Naive B cell (primary cell): Measurements from ENCODE around the gene IL2RA. TPM values are rescaled to one million over a fixed set of nuclear protein-coding genes. Genes with fewer than 3 reads are reported as not detected.

Experiments
- ATAC-seq, 2 donors: fragments of 150-1000 bp; cut with Tn5 transposase; 2 replicates each; pipeline ENCODE4 v1.10.0; 2021; ENCODE audit warnings: low read depth in 2 of 2, mild to moderate bottlenecking in 2 of 2, moderate library complexity in 2 of 2
- DNase-seq: peaks from one replicate; pipeline ENCODE4 v3.0.0; 2022
- H3K27ac Mint-ChIP-seq, 6 donors: one replicate each; pipeline ENCODE4 v1.8.0; 2020 to 2022; ENCODE audit warnings: mild to moderate bottlenecking in 6 of 6, mixed read lengths in 6 of 6, moderate library complexity in 5 of 6, inconsistent platforms in 2 of 6
- H3K27me3 Mint-ChIP-seq, 3 donors: one replicate each; pipeline ENCODE4 v1.8.0; 2021 to 2022; ENCODE audit warnings: mixed read lengths in 3 of 3, mild to moderate bottlenecking in 1 of 3
- H3K36me3 Mint-ChIP-seq, 2 donors: one replicate each; pipeline ENCODE4 v1.8.0; 2020 to 2022; ENCODE audit warnings: mixed read lengths in 2 of 2, inconsistent platforms in 1 of 2, mild to moderate bottlenecking in 1 of 2
- H3K4me1 Mint-ChIP-seq, 3 donors: one replicate each; pipeline ENCODE4 v1.8.0; 2020 to 2022; ENCODE audit warnings: mixed read lengths in 3 of 3, inconsistent platforms in 1 of 3, mild to moderate bottlenecking in 1 of 3, moderate library complexity in 1 of 3
- H3K4me3 Mint-ChIP-seq, 8 donors: one replicate each; pipeline ENCODE4 v1.8.0; 2020 to 2022; ENCODE audit warnings: mild to moderate bottlenecking in 8 of 8, mixed read lengths in 8 of 8, moderate library complexity in 8 of 8, inconsistent platforms in 2 of 8
- H3K9me3 Mint-ChIP-seq, 7 donors: one replicate each; pipeline ENCODE4 v1.8.0; 2020 to 2022; ENCODE audit warnings: mixed read lengths in 7 of 7, mild to moderate bottlenecking in 5 of 7, inconsistent platforms in 2 of 7, moderate library complexity in 1 of 7
- polyA plus RNA-seq, 6 donors: library from polyadenylated mRNA; unstranded; fragments of 300-500 nt; fragmentation: Illumina TruSeq; gene quantifications; one replicate each; pipeline ENCODE4 v1.2.3, GENCODE V29; 2021; ENCODE audit warnings: low read depth in 6 of 6

Gene IL2RA
- polyA plus RNA-seq, 6 donors from 2014 or later, result 1.8 to 9.2 (median 4.7) TPM

DNA sequence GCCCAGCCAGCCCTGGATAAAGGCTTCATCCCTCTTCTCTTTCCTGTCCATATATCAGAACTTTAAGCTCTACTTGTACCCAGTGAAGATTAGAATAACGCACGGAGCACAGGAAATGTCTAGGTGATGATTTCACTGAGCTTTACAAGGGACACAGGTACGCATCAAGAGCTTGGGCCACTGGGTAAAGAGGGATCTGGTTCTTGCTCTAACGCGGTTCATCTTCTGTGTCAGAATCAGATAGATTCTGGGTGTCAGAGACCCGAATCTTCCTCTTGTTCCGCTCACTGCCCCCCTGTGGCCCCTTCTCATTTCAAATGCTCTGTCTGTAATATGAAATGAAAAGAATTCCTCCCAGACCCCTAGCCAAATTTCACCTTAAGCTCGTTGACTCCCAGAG, 24.7 kb downstream of the IL2RA start:
- DNase-seq, result no peak
- H3K4me1 Mint-ChIP-seq, result peaks cover 10 to 21% (median 14%) of the 10 kb centered on the region in 3 donors
- H3K9me3 Mint-ChIP-seq, result peaks cover 0 to 3% (median 0%) of the 10 kb centered on the region in 7 donors

DNA sequence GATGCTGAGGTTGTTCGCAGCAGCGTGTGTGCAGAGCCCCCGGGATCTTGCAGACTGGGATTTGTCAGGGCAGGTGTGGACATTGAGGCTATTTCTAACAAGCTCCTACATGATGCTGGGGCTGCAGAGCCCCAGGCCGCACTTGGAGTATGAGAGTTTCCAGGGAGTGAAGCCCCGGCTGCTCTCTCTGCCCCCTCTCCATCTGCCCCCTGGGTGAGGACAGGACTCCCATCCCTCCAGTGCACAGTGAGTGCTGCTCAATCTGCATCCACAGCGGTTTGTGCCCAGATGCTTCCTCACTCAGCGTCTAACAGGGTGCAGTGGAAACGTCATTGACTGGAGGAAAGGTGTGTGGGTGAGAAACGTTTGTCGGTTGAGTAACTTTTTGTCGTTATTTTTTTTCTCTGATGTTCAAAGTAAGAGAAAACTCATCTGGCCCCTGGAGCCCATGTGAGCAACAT, 25.3 kb downstream of the IL2RA start:
- peaks cover 10 to 21% (median 14%) of the 10 kb centered on the region in 3 donors for H3K4me1 Mint-ChIP-seq
- ATAC-seq (peak; percentile 77 to 95), DNase-seq (peak; percentile 33)
- peak overlapping the region in 1 of 8 donors; percentile 40 for H3K4me3 Mint-ChIP-seq
- H3K27ac Mint-ChIP-seq, result peak overlapping the region in 3 of 6 donors; percentile 39 to 82 (median 79)
- H3K9me3 Mint-ChIP-seq, result peaks cover 0 to 3% (median 0%) of the 10 kb centered on the region in 7 donors
- H3K36me3 Mint-ChIP-seq, result peaks cover 0 to 8% of the 10 kb centered on the region in 2 donors
- H3K27me3 Mint-ChIP-seq, result no peaks in the 10 kb centered on the region

More for the DNA sequence above, 24.7 kb downstream of the IL2RA start:
- Mint-ChIP-seq H3K4me3 (no peak overlapping the region), H3K27ac (peak overlapping the region in 4 of 6 donors; percentile 7 to 82 (median 59)), H3K36me3 (peaks cover 0 to 8% of the 10 kb centered on the region in 2 donors), H3K27me3 (no peaks in the 10 kb centered on the region)
- peak in 1 of 2 donors; percentile 34 for ATAC-seq

DNA sequence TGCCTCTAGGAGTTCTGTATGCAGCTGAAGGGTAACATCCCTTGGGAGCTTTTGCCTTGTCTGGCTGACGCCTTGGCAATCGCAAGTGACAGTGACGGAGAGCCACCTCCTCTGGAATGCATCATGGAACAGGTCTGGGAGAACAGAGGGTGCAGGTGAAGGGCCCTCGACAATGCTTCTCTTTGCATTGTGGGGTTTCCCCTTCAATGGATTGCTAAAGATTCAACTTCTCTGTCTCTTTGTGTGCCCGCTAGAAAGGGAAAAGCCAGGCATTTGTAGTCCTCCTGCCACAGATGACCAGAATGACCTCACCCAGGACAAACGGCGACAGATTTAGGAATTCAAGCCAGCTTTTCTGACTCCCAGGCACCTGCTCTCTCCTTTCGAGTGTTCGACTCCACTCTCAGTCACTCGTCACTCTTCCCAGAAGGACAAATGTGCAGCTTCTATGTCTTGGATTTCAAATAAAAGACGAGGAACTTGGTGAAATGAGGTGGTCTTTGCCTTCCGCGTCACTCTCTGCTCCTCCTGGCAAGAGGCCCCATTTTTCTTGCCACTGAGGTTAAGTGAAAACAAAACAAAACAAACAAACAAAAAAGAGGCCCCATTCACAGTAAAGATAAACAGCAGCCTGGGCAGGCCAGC, 26.1 kb downstream of the IL2RA start:
- DNase-seq (no peak), ATAC-seq (no peak)
- H3K4me1 Mint-ChIP-seq, result peaks cover 10 to 21% (median 14%) of the 10 kb centered on the region in 3 donors
- H3K27ac Mint-ChIP-seq, result peak overlapping the region in 4 of 6 donors; percentile 39 to 76 (median 64)
- H3K36me3 Mint-ChIP-seq, result peaks cover 0 to 9% of the 10 kb centered on the region in 2 donors
- H3K27me3 Mint-ChIP-seq, result no peaks in the 10 kb centered on the region
- peaks cover 0 to 4% (median 0%) of the 10 kb centered on the region in 7 donors for H3K9me3 Mint-ChIP-seq
- H3K4me3 Mint-ChIP-seq, result peak overlapping the region in 1 of 8 donors; percentile 64

DNA sequence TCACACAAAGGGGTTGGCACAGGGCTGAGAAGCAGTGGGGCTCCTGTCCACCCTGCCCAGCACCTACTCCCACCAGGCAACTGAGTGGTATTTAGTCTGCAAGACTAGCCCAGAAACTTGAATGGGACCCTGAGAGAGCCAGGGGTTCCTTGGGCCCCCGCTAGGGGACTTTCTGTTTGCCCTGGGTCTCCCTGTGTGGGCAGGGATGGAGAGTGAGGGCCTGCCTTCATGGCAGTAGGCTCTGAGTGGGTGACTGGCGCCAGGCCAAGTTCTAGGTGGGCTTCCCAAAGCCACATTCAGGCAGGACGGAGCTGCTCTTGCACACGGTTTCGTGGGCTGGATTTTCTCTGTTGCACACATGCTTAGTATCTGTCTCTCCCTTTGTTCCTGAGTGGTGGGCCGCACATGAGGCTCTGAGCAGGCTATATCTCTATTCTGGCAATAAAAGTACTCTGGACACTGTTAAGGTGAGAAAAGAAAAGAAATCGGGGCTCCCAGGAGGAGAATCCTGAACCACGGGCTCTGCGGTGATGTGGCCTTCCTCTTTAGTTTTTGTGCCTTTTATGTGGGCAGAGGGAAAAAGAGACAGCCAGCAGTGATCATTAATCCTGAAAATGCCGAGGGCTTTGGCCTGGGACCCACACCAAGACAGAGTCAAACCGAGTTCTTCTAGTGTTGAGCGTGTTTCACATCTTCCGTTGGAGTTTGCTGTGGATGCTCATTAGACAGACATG, 26.9 kb downstream of the IL2RA start:
- peaks cover 10 to 21% (median 14%) of the 10 kb centered on the region in 3 donors for H3K4me1 Mint-ChIP-seq
- H3K36me3 Mint-ChIP-seq, result peaks cover 0 to 17% of the 10 kb centered on the region in 2 donors
- DNase-seq (no peak), ATAC-seq (no peak)
- H3K27ac Mint-ChIP-seq, result peak overlapping the region in 3 of 6 donors; percentile 51 to 72 (median 53)
- peaks cover 0 to 12% (median 6%) of the 10 kb centered on the region in 7 donors for H3K9me3 Mint-ChIP-seq
- no peaks in the 10 kb centered on the region for H3K27me3 Mint-ChIP-seq
- H3K4me3 Mint-ChIP-seq, result no peak overlapping the region

DNA sequence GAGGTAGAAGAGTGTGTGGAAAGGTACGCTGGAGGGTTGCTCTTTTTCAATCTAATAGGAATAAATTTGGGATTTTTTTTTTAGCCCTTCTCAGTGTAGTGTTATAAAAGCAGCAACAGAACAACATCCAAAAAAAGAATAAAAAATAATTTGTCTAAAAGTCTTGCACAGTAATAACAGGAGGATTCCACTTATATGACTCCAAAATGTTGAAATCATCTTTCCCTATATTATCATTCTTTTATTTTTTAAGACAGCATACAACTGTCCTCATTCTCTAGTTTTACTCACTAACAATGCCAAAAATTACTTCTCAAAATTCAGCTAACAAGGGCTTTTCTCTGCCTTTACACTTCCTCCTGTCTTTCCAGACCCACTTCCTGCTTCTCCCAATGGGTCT, 27.8 kb downstream of the IL2RA start:
- peaks cover 0 to 14% (median 8%) of the 10 kb centered on the region in 7 donors for H3K9me3 Mint-ChIP-seq
- H3K4me1 Mint-ChIP-seq, result peaks cover 10 to 21% (median 14%) of the 10 kb centered on the region in 3 donors
- no peak for ATAC-seq
- H3K27me3 Mint-ChIP-seq, result no peaks in the 10 kb centered on the region
- H3K4me3 Mint-ChIP-seq, result no peak overlapping the region
- DNase-seq, result no peak
- peak overlapping the region in 1 of 6 donors; percentile 53 for H3K27ac Mint-ChIP-seq
- H3K36me3 Mint-ChIP-seq, result peaks cover 0 to 22% of the 10 kb centered on the region in 2 donors

DNA sequence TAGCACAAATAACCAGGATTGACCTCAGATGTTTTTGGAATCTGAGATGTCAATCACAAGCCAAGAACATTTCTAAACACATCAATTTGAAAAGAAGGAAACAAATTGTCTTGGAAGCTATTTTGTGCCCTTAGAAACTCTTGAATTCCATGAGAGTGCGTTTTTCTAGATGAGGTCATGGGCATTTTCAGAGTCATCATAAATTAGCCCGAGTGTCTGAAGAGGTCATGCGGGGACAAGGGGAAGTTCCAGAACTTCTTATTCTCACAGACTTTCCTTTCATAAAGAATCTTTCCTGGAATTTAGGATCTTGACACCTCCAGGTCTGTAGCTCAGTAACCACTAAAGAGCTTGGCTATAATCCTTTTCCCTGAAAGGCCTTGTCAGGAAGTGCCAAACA, 28.2 kb downstream of the IL2RA start:
- peaks cover 10 to 21% (median 14%) of the 10 kb centered on the region in 3 donors for H3K4me1 Mint-ChIP-seq

DNA sequence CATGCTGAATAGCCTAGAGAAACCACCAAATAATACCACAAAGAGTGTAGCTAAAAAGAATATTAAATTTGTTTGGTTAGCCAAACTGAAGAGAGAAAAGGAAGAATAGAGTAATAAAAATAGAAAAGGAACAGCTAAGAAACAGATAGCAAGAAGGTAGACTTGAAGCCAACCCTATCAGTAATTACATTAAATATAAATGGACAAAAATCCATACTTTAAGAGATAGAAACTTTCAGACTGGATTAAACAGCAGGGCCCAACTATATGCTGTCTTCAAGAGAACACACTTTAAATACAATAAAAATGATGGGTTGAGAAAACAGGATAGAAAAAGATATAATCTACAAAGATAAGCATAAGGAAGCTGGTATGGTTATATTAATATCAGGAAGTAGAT, 31.2 kb downstream of the IL2RA start:
- Mint-ChIP-seq H3K4me1 (peaks cover 5 to 8% (median 7%) of the 10 kb centered on the region in 3 donors), H3K4me3 (no peak overlapping the region), H3K36me3 (peaks cover 0 to 14% of the 10 kb centered on the region in 2 donors), H3K27me3 (no peaks in the 10 kb centered on the region), H3K9me3 (peaks cover 0 to 13% (median 8%) of the 10 kb centered on the region in 7 donors), H3K27ac (no peak overlapping the region)
- DNase-seq (no peak), ATAC-seq (no peak)

More for the DNA sequence above, 28.2 kb downstream of the IL2RA start:
- Mint-ChIP-seq H3K36me3 (peaks cover 0 to 22% of the 10 kb centered on the region in 2 donors), H3K4me3 (no peak overlapping the region), H3K27ac (no peak overlapping the region), H3K27me3 (no peaks in the 10 kb centered on the region), H3K9me3 (peaks cover 0 to 14% (median 8%) of the 10 kb centered on the region in 7 donors)
- no peak for DNase-seq
- no peak for ATAC-seq

DNA sequence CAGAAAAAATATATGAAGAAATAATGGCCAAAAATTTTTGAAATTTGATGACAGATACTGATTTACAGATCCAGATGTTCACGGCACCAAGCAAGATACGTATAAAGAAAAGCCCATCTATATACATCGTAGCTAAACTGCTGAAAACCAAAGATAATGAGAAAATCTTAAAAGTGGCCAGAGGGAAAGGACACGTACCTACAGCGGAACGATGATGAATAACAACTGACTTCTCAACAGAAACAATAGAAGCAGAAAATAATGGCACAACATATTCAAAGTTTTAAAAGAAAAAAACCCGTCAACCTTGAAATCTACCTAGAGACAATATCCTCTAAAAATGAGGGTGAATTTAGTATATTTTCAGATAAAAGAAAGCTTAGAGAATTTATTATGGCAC, 31.9 kb downstream of the IL2RA start:
- no peak for ATAC-seq
- Mint-ChIP-seq H3K4me1 (peaks cover 5 to 8% (median 7%) of the 10 kb centered on the region in 3 donors), H3K4me3 (no peak overlapping the region), H3K27ac (peak overlapping the region in 1 of 6 donors; percentile 56), H3K9me3 (peaks cover 0 to 13% (median 8%) of the 10 kb centered on the region in 7 donors), H3K27me3 (no peaks in the 10 kb centered on the region), H3K36me3 (peaks cover 0 to 14% of the 10 kb centered on the region in 2 donors)
- DNase-seq, result no peak

DNA sequence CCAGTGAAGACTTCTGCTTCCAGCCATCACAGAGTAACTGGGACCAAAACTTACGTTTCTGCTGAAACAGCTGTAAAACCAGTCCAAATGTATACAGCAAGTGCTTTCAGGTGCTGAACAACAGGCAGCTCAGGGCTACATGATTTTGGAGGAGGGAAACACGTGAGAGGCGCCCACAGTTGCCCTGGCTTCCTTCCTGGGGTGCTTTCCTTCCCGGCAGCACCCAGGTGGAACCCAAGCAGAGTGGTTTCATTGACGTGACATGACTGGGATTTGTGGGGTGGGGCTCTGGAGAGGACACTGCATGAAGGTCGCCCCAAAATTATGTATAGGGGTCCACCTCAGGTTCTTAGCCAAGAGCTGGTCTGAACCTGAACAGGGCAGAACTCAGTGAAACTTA, 34.2 kb downstream of the IL2RA start:
- H3K27me3 Mint-ChIP-seq, result no peaks in the 10 kb centered on the region
- H3K27ac Mint-ChIP-seq, result no peak overlapping the region
- DNase-seq, result no peak
- peaks cover 0 to 14% of the 10 kb centered on the region in 2 donors for H3K36me3 Mint-ChIP-seq
- peaks cover 0 to 13% (median 8%) of the 10 kb centered on the region in 7 donors for H3K9me3 Mint-ChIP-seq
- ATAC-seq, result no peak
- H3K4me1 Mint-ChIP-seq, result peaks cover 3 to 8% (median 5%) of the 10 kb centered on the region in 3 donors
- H3K4me3 Mint-ChIP-seq, result no peak overlapping the region

DNA sequence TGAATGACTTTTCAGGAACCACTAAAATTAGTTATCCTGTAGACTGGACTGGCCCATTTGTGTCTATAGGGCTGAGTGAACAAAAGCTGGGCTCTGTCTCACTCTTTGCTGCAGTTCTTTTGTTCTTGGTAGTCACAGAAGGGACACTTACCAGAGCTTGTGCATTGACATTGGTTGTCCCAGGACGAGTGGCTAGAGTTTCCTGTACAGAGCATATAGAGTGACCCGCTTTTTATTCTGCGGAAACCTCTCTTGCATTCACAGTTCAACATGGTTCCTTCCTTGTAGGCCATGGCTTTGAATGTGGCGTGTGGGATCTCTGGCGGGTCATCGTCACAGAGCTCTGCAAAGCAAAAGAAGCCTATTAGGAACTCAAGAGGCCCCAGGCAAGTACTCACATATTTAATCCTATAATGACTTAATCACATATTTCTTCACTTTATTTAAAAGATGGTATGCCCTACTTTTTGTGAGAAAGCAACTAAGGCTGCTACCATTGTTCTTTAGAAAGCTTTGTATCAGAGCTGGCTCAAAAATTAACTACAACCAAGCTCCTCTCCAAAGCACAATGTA, 36.4 kb downstream of the IL2RA start:
- Mint-ChIP-seq H3K36me3 (peaks cover 5 to 10% of the 10 kb centered on the region in 2 donors), H3K4me3 (no peak overlapping the region), H3K27me3 (no peaks in the 10 kb centered on the region), H3K27ac (no peak overlapping the region), H3K4me1 (peaks cover 3 to 8% (median 7%) of the 10 kb centered on the region in 3 donors), H3K9me3 (peaks cover 0 to 10% (median 7%) of the 10 kb centered on the region in 7 donors)
- ATAC-seq, result no peak
- DNase-seq, result no peak

DNA sequence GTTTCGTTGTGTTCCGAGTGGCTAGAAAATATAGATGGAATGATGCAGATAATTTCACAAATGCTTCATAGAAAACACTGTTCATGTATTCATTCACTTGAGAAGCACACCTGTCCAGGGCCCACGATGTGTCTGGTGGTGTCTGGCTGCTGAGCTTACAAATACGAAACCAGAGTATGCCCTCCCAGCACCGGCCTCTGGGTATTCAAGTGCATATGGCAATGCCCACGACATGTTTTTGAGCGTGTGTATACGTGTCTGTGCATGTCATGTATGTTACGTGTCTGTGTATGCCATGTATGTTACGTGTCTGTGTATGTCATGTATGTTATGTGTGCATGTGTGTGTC, 37.9 kb downstream of the IL2RA start:
- Mint-ChIP-seq H3K36me3 (peaks cover 2 to 5% of the 10 kb centered on the region in 2 donors), H3K27me3 (no peaks in the 10 kb centered on the region), H3K4me3 (no peak overlapping the region), H3K4me1 (peaks cover 3 to 8% (median 8%) of the 10 kb centered on the region in 3 donors), H3K9me3 (peaks cover 0 to 3% (median 0%) of the 10 kb centered on the region in 7 donors), H3K27ac (peak overlapping the region in 1 of 6 donors; percentile 18)
- DNase-seq (no peak), ATAC-seq (no peak)

DNA sequence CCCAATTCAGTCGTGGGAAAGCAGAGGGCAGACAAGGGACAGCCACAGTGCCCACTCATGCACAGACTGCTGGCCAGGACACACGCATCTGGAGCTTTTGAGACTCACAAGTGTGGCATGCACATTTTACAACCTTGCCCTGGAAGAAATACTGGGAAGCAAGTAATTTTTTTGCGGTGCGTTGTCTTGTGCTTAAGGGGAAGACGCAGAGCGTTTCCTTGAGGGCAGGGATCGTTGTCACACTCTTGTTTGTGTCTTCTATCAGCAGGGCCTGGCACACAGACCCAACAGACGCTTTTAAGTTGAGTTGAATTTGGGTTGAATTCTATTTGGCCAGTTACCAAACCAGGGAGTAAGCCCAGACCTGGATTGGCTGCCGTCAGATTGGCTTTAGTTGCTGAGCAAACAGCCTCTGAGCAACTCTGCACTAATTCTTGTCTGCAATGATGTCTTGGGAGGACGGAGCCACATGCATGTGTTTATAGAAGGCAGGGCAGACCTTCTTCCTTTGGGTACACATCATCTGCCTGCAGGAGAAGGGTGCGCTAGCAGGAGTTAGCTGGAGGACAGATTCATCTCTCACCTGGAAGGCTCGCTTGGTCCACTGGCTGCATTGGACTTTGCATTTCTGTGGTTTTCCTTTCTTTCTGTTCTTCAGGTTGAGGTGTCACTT, 38.4 kb downstream of the IL2RA start:
- Mint-ChIP-seq H3K27ac (no peak overlapping the region), H3K4me1 (peaks cover 8% of the 10 kb centered on the region in 3 donors), H3K4me3 (no peak overlapping the region), H3K27me3 (no peaks in the 10 kb centered on the region), H3K9me3 (peaks cover 0 to 4% (median 0%) of the 10 kb centered on the region in 7 donors), H3K36me3 (peaks cover 5 to 7% of the 10 kb centered on the region in 2 donors)
- ATAC-seq, result no peak
- DNase-seq, result no peak

DNA sequence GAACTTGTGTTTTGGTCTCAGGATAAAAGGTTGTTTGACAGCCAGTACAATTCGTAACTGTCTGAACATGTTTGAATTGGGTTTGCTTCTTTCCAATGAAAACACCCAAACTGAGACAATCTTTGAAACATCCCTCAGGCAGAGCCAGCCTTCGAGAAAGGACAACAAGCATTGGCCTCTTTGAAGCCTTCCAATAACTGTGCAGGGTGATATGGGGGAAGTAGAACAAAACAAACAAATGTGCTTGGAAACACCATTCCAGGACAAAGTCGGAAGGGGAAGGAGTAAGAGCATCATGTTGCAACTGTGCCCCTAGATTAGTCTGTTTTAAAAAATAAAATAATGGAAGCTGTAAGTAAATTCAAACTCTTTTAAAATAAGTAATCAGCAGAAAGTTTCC, 39.5 kb downstream of the IL2RA start:
- Mint-ChIP-seq H3K9me3 (peaks cover 0 to 4% (median 0%) of the 10 kb centered on the region in 7 donors), H3K36me3 (peaks cover 5 to 9% of the 10 kb centered on the region in 2 donors), H3K27ac (peak overlapping the region in 1 of 6 donors; percentile 14), H3K4me1 (peaks cover 0 to 5% (median 3%) of the 10 kb centered on the region in 3 donors), H3K27me3 (no peaks in the 10 kb centered on the region), H3K4me3 (no peak overlapping the region)
- ATAC-seq (no peak), DNase-seq (no peak)
